Activated B cell treated with CpG ODN at 0.5 μM for 24 hours (primary cell): ENCODE results near the gene SLC23A3. TPM values are rescaled to one million over a fixed set of nuclear protein-coding genes. Genes with fewer than 3 reads are reported as not detected.

Experiments used
- ATAC-seq: fragments of 200-7000 bp; cut with Tn5 transposase; one replicate; pipeline ENCODE4 v1.10.0; 2021; ENCODE audit warnings: low read depth, mild to moderate bottlenecking, moderate library complexity
- CTCF ChIA-PET: fragments of 350-600 bp; sonication (Branson Sonifier 250); formaldehyde crosslinking; loops from one replicate; lab custom pipeline; 2021; ENCODE audit warnings: antibody characterized with exemption; lab: Charles Lee
- POLR2A ChIA-PET: fragments of 350-600 bp; sonication (Branson Sonifier 250); formaldehyde crosslinking; loops from one replicate; lab custom pipeline; 2021; ENCODE audit warnings: antibody characterized with exemption; lab: Charles Lee
- DNase-seq: peaks from one replicate; pipeline ENCODE4 v3.0.0; 2022
- H3K27ac Mint-ChIP-seq: one replicate; pipeline ENCODE4 v1.8.0; 2020; ENCODE audit warnings: mixed read lengths
- H3K27me3 Mint-ChIP-seq: one replicate; pipeline ENCODE4 v1.8.0; 2021; ENCODE audit warnings: mixed read lengths
- H3K36me3 Mint-ChIP-seq: one replicate; pipeline ENCODE4 v1.8.0; 2021; ENCODE audit warnings: low read depth, mixed read lengths
- H3K4me1 Mint-ChIP-seq: one replicate; pipeline ENCODE4 v1.8.0; 2021; ENCODE audit warnings: mixed read lengths
- H3K4me3 Mint-ChIP-seq: one replicate; pipeline ENCODE4 v1.8.0; 2020; ENCODE audit warnings: mild to moderate bottlenecking, mixed read lengths
- H3K9me3 Mint-ChIP-seq: one replicate; pipeline ENCODE4 v1.8.0; 2020; ENCODE audit warnings: mixed read lengths
- CTCF ChIP-seq: fragments of 200-600 bp; IDR thresholded peaks from one replicate; pipeline ENCODE4 v1.8.0; 2022; ENCODE audit warnings: antibody characterized with exemption, mild to moderate bottlenecking
- intact Hi-C: fragments of 100-400 bp; cut with micrococcal nuclease; formaldehyde crosslinking; loops from one replicate; pipeline ENCODE4 v1.15.1; 2024
- total RNA-seq: library from RNA; stranded (reverse); gene quantifications from 2 replicates; pipeline ENCODE4 v1.2.3, GENCODE V29; 2022

Gene SLC23A3
- total RNA-seq, 1 donor from 2014 or later = 4.9 TPM

- intact Hi-C loops = loop anchor here (2.0 kb wide), 5 partner anchors 37 to 639 kb away; partner anchors contain the start of genes CNOT9, GLB1L, STK16 and TTLL4
- H3K36me3 Mint-ChIP-seq = peaks cover 20% of the 10 kb centered on the region
- H3K27ac Mint-ChIP-seq = peak overlapping the region; percentile 95
- ChIA-PET CTCF (interaction anchor here (1.5 to 1.9 kb wide), 2 partner anchors 32 to 88 kb away, joined by 6 to 12 read pairs; partner anchors contain the start of gene CNPPD1), POLR2A (interaction anchor here (0.6 to 5.3 kb wide), 23 partner anchors 10 to 548 kb away, joined by 3 to 98 read pairs (median 7); partner anchors contain the start of genes ABCB6, ANKZF1, ATG9A and BCS1L)
- H3K27me3 Mint-ChIP-seq = no peaks in the 10 kb centered on the region
- H3K9me3 Mint-ChIP-seq = no peaks in the 10 kb centered on the region
- ATAC-seq (no peak), DNase-seq (no peak)
- H3K4me3 Mint-ChIP-seq = peak overlapping the region; percentile 88
- H3K4me1 Mint-ChIP-seq = peaks cover 28% of the 10 kb centered on the region
- TF ChIP-seq CTCF = no peak
These were observed 37.5 kb upstream of the SLC23A3 start for GRCh38 chr2:219207134-219207883.

- Mint-ChIP-seq H3K27me3 (no peaks in the 10 kb centered on the region), H3K27ac (peak within 1 kb of the TSS; percentile 95), H3K4me3 (peak within 1 kb of the TSS; percentile 88), H3K4me1 (peaks cover 25% of the 10 kb centered on the region), H3K9me3 (no peaks in the 10 kb centered on the region), H3K36me3 (peaks cover 20% of the 10 kb centered on the region)
- intact Hi-C loops = loop anchor here (1.0 to 2.0 kb wide), 13 partner anchors 13 to 638 kb away; partner anchors contain the start of genes ANKZF1, ATG9A, CNOT9 and DNAJB2
- ChIA-PET CTCF (interaction anchor here (0.6 to 1.9 kb wide), 7 partner anchors 31 to 188 kb away, joined by 3 to 12 read pairs (median 5); partner anchors contain the start of genes CNPPD1, GLB1L and STK16), POLR2A (interaction anchor here (0.6 to 5.3 kb wide), 32 partner anchors 9 to 939 kb away, joined by 3 to 98 read pairs (median 5); partner anchors contain the start of genes ABCB6, ANKZF1, ATG9A and BCS1L)
- ATAC-seq = peak; percentile 93
- TF ChIP-seq CTCF = no peak
- DNase-seq = peak; percentile 99
These were observed 36.7 kb upstream of the SLC23A3 start, which contains the start of gene ZFAND2B for GRCh38 chr2:219206328-219207133. TSS of gene ZFAND2B (plus strand) at chr2:219206782. CDS start at chr2:219206988, 206 bp downstream.

GRCh38 chr2:219205981-219206327 is 36.1 kb upstream of the SLC23A3 start:
- H3K27me3 Mint-ChIP-seq = no peaks in the 10 kb centered on the region
- ATAC-seq (no peak), DNase-seq (no peak)
- POLR2A ChIA-PET = interaction anchor here (0.6 to 5.3 kb wide), 25 partner anchors 9 to 938 kb away, joined by 3 to 98 read pairs (median 7); partner anchors contain the start of genes ABCB6, ANKZF1, ATG9A and CNPPD1
- peaks cover 20% of the 10 kb centered on the region for H3K4me1 Mint-ChIP-seq
- H3K36me3 Mint-ChIP-seq = peaks cover 20% of the 10 kb centered on the region
- intact Hi-C loops = loop anchor here (1.0 to 2.0 kb wide), 13 partner anchors 13 to 637 kb away; partner anchors contain the start of genes ANKZF1, ATG9A, CNOT9 and DNAJB2
- CTCF ChIA-PET = interaction anchor here (0.6 to 1.9 kb wide), 8 partner anchors 31 to 506 kb away, joined by 3 to 12 read pairs (median 5); partner anchors contain the start of genes CNPPD1, GLB1L and STK16
- H3K4me3 Mint-ChIP-seq = peak overlapping the region; percentile 88
- TF ChIP-seq CTCF = no peak
- H3K9me3 Mint-ChIP-seq = no peaks in the 10 kb centered on the region
- peak overlapping the region; percentile 95 for H3K27ac Mint-ChIP-seq

- Mint-ChIP-seq H3K27me3 (no peaks in the 10 kb centered on the region), H3K27ac (peak overlapping the region; percentile 35), H3K4me1 (peaks cover 19% of the 10 kb centered on the region), H3K36me3 (peaks cover 18% of the 10 kb centered on the region), H3K9me3 (no peaks in the 10 kb centered on the region), H3K4me3 (no peak overlapping the region)
- ATAC-seq (no peak), DNase-seq (no peak)
- CTCF ChIA-PET = interaction anchor here (1.1 to 1.9 kb wide), 2 partner anchors 30 to 95 kb away, joined by 5 to 12 read pairs; partner anchors contain the start of gene CNPPD1
- no peak for TF ChIP-seq CTCF
- POLR2A ChIA-PET = interaction anchor here (0.7 to 5.3 kb wide), 5 partner anchors 28 to 494 kb away, joined by 3 to 98 read pairs (median 21); partner anchors contain the start of genes CNPPD1, DNAJB2, RETREG2 and TUBA4A
- intact Hi-C loops = no loop called here
These were observed 35.3 kb upstream of the SLC23A3 start for GRCh38 chr2:219205165-219205538.
